GM12872 (cell line): ENCODE results near the gene UBXN7.

Experiments used
- TF ChIP-seq, protein P1 (sequence below): IDR thresholded peaks from 3 replicates; pipeline ENCODE4 v1.5.1; 2011; ENCODE audit warnings: low read depth, mild to moderate bottlenecking, low read length, moderate library complexity; ENCODE audit not compliant: insufficient read depth

UBXN7 gene

DNA sequence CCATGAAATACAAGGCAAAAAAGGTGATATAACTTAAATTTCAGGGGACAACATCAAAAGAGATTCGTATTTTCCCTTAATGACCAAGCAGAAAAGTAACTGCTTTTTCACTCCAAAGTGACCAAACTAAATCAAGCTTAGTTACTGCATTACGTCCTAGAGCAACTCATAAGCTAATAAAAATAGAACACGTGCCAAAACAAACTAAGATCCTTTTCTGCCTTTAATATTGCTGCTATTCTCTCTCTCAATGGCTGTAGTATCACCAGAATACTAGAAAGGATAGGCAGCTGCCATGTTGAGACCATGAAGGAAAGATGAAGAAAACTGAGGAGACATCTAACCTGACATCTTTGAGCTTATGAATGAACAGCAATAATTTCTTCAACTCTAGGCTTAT is 43.3 kb downstream of the UBXN7 start:
- TF ChIP-seq, protein P1, sequence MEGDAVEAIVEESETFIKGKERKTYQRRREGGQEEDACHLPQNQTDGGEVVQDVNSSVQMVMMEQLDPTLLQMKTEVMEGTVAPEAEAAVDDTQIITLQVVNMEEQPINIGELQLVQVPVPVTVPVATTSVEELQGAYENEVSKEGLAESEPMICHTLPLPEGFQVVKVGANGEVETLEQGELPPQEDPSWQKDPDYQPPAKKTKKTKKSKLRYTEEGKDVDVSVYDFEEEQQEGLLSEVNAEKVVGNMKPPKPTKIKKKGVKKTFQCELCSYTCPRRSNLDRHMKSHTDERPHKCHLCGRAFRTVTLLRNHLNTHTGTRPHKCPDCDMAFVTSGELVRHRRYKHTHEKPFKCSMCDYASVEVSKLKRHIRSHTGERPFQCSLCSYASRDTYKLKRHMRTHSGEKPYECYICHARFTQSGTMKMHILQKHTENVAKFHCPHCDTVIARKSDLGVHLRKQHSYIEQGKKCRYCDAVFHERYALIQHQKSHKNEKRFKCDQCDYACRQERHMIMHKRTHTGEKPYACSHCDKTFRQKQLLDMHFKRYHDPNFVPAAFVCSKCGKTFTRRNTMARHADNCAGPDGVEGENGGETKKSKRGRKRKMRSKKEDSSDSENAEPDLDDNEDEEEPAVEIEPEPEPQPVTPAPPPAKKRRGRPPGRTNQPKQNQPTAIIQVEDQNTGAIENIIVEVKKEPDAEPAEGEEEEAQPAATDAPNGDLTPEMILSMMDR, result no peak

DNA sequence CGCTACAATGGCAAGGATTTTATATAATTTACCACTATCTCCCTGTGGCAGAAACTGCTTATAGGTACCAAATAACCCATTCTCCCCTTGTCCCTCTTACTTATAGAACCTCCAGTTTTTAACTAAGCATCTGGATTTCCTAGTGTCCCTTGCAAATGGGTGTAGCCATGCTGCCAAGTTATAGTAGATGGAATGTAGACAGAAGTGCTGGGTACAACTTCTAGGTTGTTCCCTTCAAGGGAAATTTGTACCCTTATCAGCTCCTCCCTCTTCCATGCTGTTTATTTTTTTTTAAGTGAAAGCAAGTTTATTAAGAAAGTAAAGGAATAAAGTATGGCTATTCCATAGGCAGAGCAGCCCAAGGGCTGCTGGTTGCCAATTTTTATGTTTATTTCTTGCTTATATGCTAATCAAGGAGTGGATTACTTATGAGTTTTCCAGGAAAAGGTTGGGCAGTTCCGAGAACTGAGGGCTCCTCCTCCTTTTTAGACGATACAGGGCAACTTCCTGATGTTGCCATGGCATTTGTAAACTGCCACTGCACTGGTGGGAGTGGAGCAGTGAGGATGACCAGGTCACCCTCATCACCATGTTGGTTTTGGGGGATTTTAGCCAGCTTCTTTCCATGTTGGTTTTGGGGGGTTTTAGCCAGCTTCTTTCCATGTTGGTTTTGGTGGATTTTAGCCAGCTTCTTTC is 53.9 kb downstream of the UBXN7 start:
- TF ChIP-seq, protein P1, result no peak

DNA sequence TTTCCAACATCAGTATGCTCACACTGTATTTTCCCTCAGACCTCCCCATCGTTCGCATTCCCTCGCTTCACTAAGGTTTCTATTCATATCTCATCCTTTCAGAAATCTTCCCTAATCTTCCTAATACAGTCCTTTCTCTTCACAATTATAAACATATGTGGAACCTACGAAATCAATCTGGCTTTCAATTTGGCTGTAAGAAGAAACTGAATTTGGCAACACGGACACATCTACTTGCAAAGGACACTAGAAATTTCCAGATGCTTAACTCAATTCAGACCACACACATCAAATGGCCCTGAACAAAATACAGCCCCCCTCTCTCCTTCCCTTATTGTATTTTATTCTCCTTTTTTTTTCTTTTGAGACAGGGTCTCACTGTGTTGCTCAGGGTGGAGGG is 54.9 kb downstream of the UBXN7 start:
- TF ChIP-seq, protein P1, result no peak

DNA sequence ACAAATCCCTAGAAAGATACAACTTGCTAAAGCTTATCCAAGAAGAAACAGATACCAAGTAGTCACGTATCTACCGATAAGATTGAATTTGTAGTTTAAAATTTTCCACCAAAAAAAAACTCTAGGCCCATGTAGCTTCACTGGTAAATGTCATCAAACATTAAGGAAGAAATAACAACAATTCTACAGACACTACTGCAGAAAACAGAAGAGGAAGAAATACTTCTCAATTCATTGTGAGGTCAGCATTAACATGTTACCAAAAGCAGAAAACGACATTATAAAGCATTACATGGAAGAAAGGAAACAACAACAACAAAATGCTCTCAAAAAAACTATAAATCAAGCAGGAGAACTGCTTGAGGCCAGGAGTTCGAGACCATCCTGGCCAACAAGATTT is 66.5 kb downstream of the UBXN7 start:
- TF ChIP-seq, protein P1, result no peak

DNA sequence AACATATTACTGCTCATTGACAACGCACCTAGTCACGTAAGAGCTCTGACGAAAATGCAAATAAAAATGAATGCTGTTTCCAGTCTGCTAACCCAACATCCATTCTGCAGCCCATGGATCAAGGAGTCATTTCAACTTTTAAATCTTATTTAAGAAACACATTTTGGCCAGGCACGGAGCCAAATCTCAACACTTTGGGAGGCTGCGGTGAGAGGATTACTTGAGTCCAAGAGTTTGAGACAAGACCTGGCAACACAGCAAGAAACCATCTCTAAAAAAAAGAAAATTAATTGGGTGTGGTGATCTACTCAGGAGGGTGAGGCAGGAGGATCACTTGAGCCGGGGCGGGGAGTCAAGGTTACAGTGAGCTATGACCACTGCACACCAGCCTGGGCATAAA is 71.6 kb downstream of the UBXN7 start:
- TF ChIP-seq, protein P1, result no peak

GRCh38 chr3:196357905-196358304 is 74.3 kb downstream of the UBXN7 start:
- TF ChIP-seq, protein P1, result no peak

DNA sequence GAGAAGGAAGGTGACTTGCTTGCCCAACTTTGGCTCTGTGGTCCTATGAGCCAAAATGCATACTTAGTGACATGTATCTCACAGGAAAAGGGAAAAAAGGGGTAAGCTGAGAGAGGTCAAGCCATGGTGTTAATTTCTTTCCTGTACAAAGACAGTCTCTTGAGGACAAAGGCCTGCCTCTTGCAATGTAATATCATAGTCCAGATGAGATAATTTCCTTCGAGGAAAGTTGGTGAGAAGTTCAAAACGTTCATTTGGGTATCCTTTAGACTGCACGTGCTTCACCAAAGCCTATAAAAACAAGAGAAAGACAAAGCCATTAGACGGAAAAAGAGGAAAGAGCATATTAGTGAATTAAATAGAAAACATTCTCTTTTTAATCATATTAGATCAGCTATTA is 75.7 kb downstream of the UBXN7 start:
- TF ChIP-seq, protein P1, result no peak

- TF ChIP-seq, protein P1, result no peak
These were observed 76.6 kb downstream of the UBXN7 start for GRCh38 chr3:196355668-196356067.
